KMS-11 (cell line): ENCODE measurements around the gene STT3B.

Experiments
- H2AFZ ChIP-seq: fragments of 200-600 bp; sonication (generic); 2 replicates; pipeline ENCODE4 v1.6.1; 2016; ENCODE audit warnings: antibody characterized with exemption, mixed run types, low read depth
- H3K27ac ChIP-seq: fragments of 200-600 bp; sonication (generic); 2 replicates; pipeline ENCODE4 v1.6.1; 2016; ENCODE audit warnings: mild to moderate bottlenecking, mixed run types
- H3K27me3 ChIP-seq: fragments of 200-600 bp; sonication (generic); 2 replicates; pipeline ENCODE4 v1.6.1; 2017; ENCODE audit warnings: mild to moderate bottlenecking, low read depth, mixed run types, moderate library complexity; ENCODE audit not compliant: insufficient read depth
- H3K36me3 ChIP-seq: fragments of 200-600 bp; sonication (generic); 2 replicates; pipeline ENCODE4 v1.6.1; 2017; ENCODE audit warnings: mild to moderate bottlenecking, mixed run types; ENCODE audit not compliant: insufficient read depth
- H3K4me1 ChIP-seq: fragments of 200-600 bp; sonication (generic); 2 replicates; pipeline ENCODE4 v1.6.1; 2016; ENCODE audit warnings: mild to moderate bottlenecking, low read depth, mixed run types; ENCODE audit not compliant: poor library complexity, severe bottlenecking
- H3K4me2 ChIP-seq: fragments of 200-600 bp; sonication (generic); 2 replicates; pipeline ENCODE4 v1.7.0; 2016; ENCODE audit warnings: mild to moderate bottlenecking, mixed run types
- H3K4me3 ChIP-seq: fragments of 200-600 bp; sonication (generic); IDR thresholded peaks from 2 replicates; pipeline ENCODE4 v1.6.1; 2017; ENCODE audit warnings: low read depth, low read length, mixed read lengths; ENCODE audit not compliant: insufficient read depth
- H3K79me2 ChIP-seq: fragments of 200-600 bp; sonication (generic); 2 replicates; pipeline ENCODE4 v1.6.1; 2016; ENCODE audit warnings: low read depth, mixed run types; ENCODE audit not compliant: insufficient read depth
- H3K9ac ChIP-seq: fragments of 200-600 bp; sonication (generic); 2 replicates; pipeline ENCODE4 v1.6.1; 2016; ENCODE audit warnings: mild to moderate bottlenecking, mixed run types
- H4K20me1 ChIP-seq: fragments of 200-600 bp; sonication (generic); 2 replicates; pipeline ENCODE4 v1.6.1; 2016; ENCODE audit warnings: mild to moderate bottlenecking, mixed run types; ENCODE audit not compliant: insufficient read depth
- CTCF ChIP-seq: fragments of 200-600 bp; sonication (generic); conservative IDR thresholded peaks from 2 replicates; pipeline ENCODE4 v1.6.1; 2017; ENCODE audit warnings: low read depth, mild to moderate bottlenecking, antibody characterized with exemption, low read length, moderate library complexity, mixed read lengths

STT3B gene

GRCh38 chr3:31543375-31543774, 10.7 kb downstream of the STT3B start:
- Histone ChIP-seq H2AFZ (no peak overlapping the region), H3K36me3 (no peaks in the 10 kb centered on the region), H4K20me1 (peaks cover 19% of the 10 kb centered on the region), H3K27me3 (no peaks in the 10 kb centered on the region), H3K79me2 (peaks cover 95% of the 10 kb centered on the region), H3K4me2 (no peak overlapping the region), H3K9ac (no peak overlapping the region), H3K4me1 (peaks cover 5% of the 10 kb centered on the region), H3K4me3 (no peak overlapping the region), H3K27ac (no peak overlapping the region)
- TF ChIP-seq CTCF = no peak

- H4K20me1 ChIP-seq = peaks cover 19% of the 10 kb centered on the region
- H3K79me2 ChIP-seq = peaks cover 92% of the 10 kb centered on the region
- no peaks in the 10 kb centered on the region for H3K27me3 ChIP-seq
- no peak for TF ChIP-seq CTCF
- no peak overlapping the region for H3K9ac ChIP-seq
- peaks cover 5% of the 10 kb centered on the region for H3K4me1 ChIP-seq
- H2AFZ ChIP-seq = no peak overlapping the region
- H3K4me2 ChIP-seq = no peak overlapping the region
- H3K4me3 ChIP-seq = no peak overlapping the region
- H3K36me3 ChIP-seq = no peaks in the 10 kb centered on the region
- no peak overlapping the region for H3K27ac ChIP-seq
These were observed 11.9 kb downstream of the STT3B start for GRCh38 chr3:31544634-31545033.

GRCh38 chr3:31546162-31546561, 13.4 kb downstream of the STT3B start:
- Histone ChIP-seq H2AFZ (no peak overlapping the region), H3K79me2 (peaks cover 88% of the 10 kb centered on the region), H3K9ac (no peak overlapping the region), H3K4me3 (no peak overlapping the region), H4K20me1 (peaks cover 19% of the 10 kb centered on the region), H3K27me3 (no peaks in the 10 kb centered on the region), H3K4me2 (no peak overlapping the region), H3K4me1 (peaks cover 14% of the 10 kb centered on the region), H3K27ac (no peak overlapping the region), H3K36me3 (no peaks in the 10 kb centered on the region)
- TF ChIP-seq CTCF = no peak

GRCh38 chr3:31546725-31547124, 14.0 kb downstream of the STT3B start:
- peaks cover 14% of the 10 kb centered on the region for H3K4me1 ChIP-seq
- peaks cover 88% of the 10 kb centered on the region for H3K79me2 ChIP-seq
- H3K4me3 ChIP-seq = no peak overlapping the region
- no peak overlapping the region for H3K27ac ChIP-seq
- no peaks in the 10 kb centered on the region for H3K27me3 ChIP-seq
- H3K4me2 ChIP-seq = no peak overlapping the region
- H3K9ac ChIP-seq = no peak overlapping the region
- no peak overlapping the region for H2AFZ ChIP-seq
- peaks cover 19% of the 10 kb centered on the region for H4K20me1 ChIP-seq
- no peaks in the 10 kb centered on the region for H3K36me3 ChIP-seq
- no peak for TF ChIP-seq CTCF
